Measurements from ENCODE around the gene ERO1B. TPM values are rescaled to one million over a fixed set of nuclear protein-coding genes. Genes with fewer than 3 reads are reported as not detected.
A peak's percentile ranks its signal among the peaks of the same experiment; 100 is the strongest.

The ERO1B gene
- total RNA-seq, 1 donor from 2014 or later: 1.0 TPM

DNA sequence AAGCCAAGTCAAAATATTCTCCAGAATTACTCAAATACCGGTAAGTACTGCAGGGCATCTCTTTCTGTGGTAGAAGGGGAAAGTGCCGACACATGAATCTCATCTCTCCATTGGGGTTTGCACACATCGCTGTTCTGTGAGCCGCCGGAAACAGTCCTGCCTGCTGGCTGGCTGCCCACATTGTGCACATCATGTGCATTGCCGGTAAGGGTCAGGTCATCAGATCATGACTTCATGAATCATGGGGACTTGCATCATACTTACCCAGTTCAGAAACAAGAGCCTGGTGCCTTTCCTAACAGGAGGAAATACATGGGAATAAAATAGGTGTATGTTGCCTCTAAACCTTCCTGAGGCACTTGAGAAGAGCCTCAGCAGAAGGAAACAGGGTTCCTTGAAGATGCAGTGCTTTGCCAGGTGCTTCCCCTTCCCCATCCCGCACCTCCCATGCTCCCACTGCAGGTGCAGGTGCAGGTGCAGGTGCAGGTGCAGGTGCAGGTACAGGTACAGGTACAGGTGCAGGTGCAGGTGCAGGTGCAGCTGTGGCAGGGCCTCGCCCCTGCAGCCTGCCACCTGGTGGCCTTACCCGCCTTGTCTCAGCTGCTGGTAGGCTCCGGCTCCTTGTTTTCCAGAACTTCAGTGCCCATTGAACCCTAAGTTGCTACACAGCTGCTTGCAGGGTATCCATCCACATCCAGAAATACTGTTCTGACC, 112.9 kb downstream of the ERO1B start:
- H3K9me3 Mint-ChIP-seq: no peaks in the 10 kb centered on the region
- H3K27ac Mint-ChIP-seq (ENCODE audit: unreplicated experiment): no peak overlapping the region
- DNase-seq (ENCODE audit: low read depth, low spot score): no peak
- H3K27me3 Mint-ChIP-seq (ENCODE audit: low read depth): no peaks in the 10 kb centered on the region
- peaks cover 5% of the 10 kb centered on the region for H3K36me3 Mint-ChIP-seq (ENCODE audit: low read depth)
- H3K4me3 Mint-ChIP-seq: no peak overlapping the region
- no peak for TF ChIP-seq CTCF (conservative IDR thresholded peaks at IDR 0.05)
- no peaks in the 10 kb centered on the region for H3K4me1 Mint-ChIP-seq

DNA sequence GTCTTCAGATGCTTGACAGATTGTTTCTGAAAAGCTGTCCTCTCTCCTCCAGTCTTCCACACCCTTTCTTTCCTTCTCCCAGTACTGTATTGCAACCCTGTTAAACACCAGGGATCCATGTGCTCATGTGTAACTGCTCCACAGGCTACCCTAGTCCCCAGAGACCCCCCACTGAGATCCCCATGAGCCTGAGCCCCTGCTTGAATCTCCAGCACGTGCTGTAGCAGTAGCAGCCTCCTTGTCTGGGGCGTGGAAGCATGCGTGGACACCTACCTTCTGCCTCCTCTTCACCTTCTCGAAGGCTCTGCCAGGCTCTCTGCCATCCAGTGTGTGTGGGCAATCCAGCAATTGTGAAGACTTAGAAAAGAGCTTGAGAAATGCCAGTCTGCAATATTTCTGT, 114.2 kb downstream of the ERO1B start:
- no peak for DNase-seq (ENCODE audit: low read depth, low spot score)
- H3K4me3 Mint-ChIP-seq: no peak overlapping the region
- H3K27ac Mint-ChIP-seq (ENCODE audit: unreplicated experiment): no peak overlapping the region
- H3K36me3 Mint-ChIP-seq (ENCODE audit: low read depth): peaks cover 16% of the 10 kb centered on the region
- no peak for TF ChIP-seq CTCF (conservative IDR thresholded peaks at IDR 0.05)
- no peaks in the 10 kb centered on the region for H3K9me3 Mint-ChIP-seq
- no peaks in the 10 kb centered on the region for H3K4me1 Mint-ChIP-seq
- no peaks in the 10 kb centered on the region for H3K27me3 Mint-ChIP-seq (ENCODE audit: low read depth)

GRCh38 chr1:236167154-236167553, 114.6 kb downstream of the ERO1B start:
- Mint-ChIP-seq H3K27ac (ENCODE audit: unreplicated experiment) (no peak overlapping the region), H3K36me3 (ENCODE audit: low read depth) (peaks cover 17% of the 10 kb centered on the region), H3K4me3 (no peak overlapping the region), H3K27me3 (ENCODE audit: low read depth) (no peaks in the 10 kb centered on the region), H3K9me3 (no peaks in the 10 kb centered on the region), H3K4me1 (no peaks in the 10 kb centered on the region)
- no peak for DNase-seq (ENCODE audit: low read depth, low spot score)
- no peak for TF ChIP-seq CTCF (conservative IDR thresholded peaks at IDR 0.05)

GRCh38 chr1:236166041-236166440, 115.7 kb downstream of the ERO1B start:
- no peak for TF ChIP-seq CTCF (conservative IDR thresholded peaks at IDR 0.05)
- Mint-ChIP-seq H3K4me3 (no peak overlapping the region), H3K4me1 (no peaks in the 10 kb centered on the region), H3K27ac (ENCODE audit: unreplicated experiment) (peak overlapping the region; percentile 12), H3K27me3 (ENCODE audit: low read depth) (no peaks in the 10 kb centered on the region), H3K36me3 (ENCODE audit: low read depth) (peaks cover 28% of the 10 kb centered on the region), H3K9me3 (peaks cover 8% of the 10 kb centered on the region)
- no peak for DNase-seq (ENCODE audit: low read depth, low spot score)

Other genes starting within 250 kb of the ERO1B start
- 88.7 and 90.3 TPM in 2 replicates for gene NID1, start 216.9 kb downstream of the ERO1B start, total RNA-seq
- 11.8 and 12.4 TPM in 2 replicates for gene GPR137B, start 139.4 kb downstream of the ERO1B start, total RNA-seq
- gene EDARADD, start 112.3 kb upstream of the ERO1B start, total RNA-seq: 3.0 TPM in 2 replicates
- gene LGALS8, start 242.0 kb upstream of the ERO1B start, total RNA-seq: 23.3 and 29.9 TPM in 2 replicates